Duodenal mucosa (tissue), 2 donors: Measurements from ENCODE around the gene ATF7.
"Not testable (repeated sequence)": the region's sequence is repeated elsewhere in the genome, so short reads cannot be mapped to it uniquely, and the experiment has no call there.

Source experiments
- H3K27ac ChIP-seq: one replicate; pipeline ENCODE4 v1.7.0; 2013; ENCODE audit warnings: low read depth, low read length
- H3K27me3 ChIP-seq, 2 donors: one replicate each; pipeline ENCODE4 v1.7.0; 2013; ENCODE audit warnings: low read length in 2 of 2, control low read depth in 1 of 2; ENCODE audit not compliant: insufficient read depth in 2 of 2, control insufficient read depth in 1 of 2
- H3K36me3 ChIP-seq, 2 donors: one replicate each; pipeline ENCODE4 v1.7.0; 2013; ENCODE audit warnings: low read length in 2 of 2, control low read depth in 1 of 2; ENCODE audit not compliant: insufficient read depth in 2 of 2, control insufficient read depth in 1 of 2
- H3K4me1 ChIP-seq, 2 donors: one replicate each; pipeline ENCODE4 v1.7.0; 2013; ENCODE audit warnings: low read length in 2 of 2, control low read depth in 1 of 2; ENCODE audit not compliant: insufficient read depth in 2 of 2, control insufficient read depth in 1 of 2
- H3K4me3 ChIP-seq, 2 donors: one replicate each; pipeline ENCODE4 v1.7.0; 2013; ENCODE audit warnings: low read length in 2 of 2, low read depth in 1 of 2
- H3K9ac ChIP-seq, 2 donors: one replicate each; pipeline ENCODE4 v1.7.0; 2013; ENCODE audit warnings: low read length in 2 of 2, low read depth in 1 of 2
- H3K9me3 ChIP-seq, 2 donors: one replicate each; pipeline ENCODE4 v1.7.0; 2013; ENCODE audit warnings: low read length in 2 of 2, control low read depth in 1 of 2; ENCODE audit not compliant: control insufficient read depth in 1 of 2

ATF7 gene

GRCh38 chr12:53561590-53561953 lies 64.6 kb downstream of the ATF7 start:
- no peak overlapping the region for H3K27ac ChIP-seq
- peaks cover 9 to 16% of the 10 kb centered on the region in 2 donors for H3K4me1 ChIP-seq
- no peak overlapping the region for H3K4me3 ChIP-seq
- H3K9ac ChIP-seq: no peak overlapping the region
- H3K36me3 ChIP-seq: no peaks in the 10 kb centered on the region
- H3K27me3 ChIP-seq: no peaks in the 10 kb centered on the region
- H3K9me3 ChIP-seq: no peaks in the 10 kb centered on the region

- Histone ChIP-seq H3K4me1 (peaks cover 9 to 13% of the 10 kb centered on the region in 2 donors), H3K9me3 (no peaks in the 10 kb centered on the region), H3K36me3 (no peaks in the 10 kb centered on the region), H3K4me3 (no peak overlapping the region), H3K27me3 (no peaks in the 10 kb centered on the region), H3K27ac (no peak overlapping the region), H3K9ac (no peak overlapping the region)
Measured at GRCh38 chr12:53560912-53561589, 65.1 kb downstream of the ATF7 start.

DNA sequence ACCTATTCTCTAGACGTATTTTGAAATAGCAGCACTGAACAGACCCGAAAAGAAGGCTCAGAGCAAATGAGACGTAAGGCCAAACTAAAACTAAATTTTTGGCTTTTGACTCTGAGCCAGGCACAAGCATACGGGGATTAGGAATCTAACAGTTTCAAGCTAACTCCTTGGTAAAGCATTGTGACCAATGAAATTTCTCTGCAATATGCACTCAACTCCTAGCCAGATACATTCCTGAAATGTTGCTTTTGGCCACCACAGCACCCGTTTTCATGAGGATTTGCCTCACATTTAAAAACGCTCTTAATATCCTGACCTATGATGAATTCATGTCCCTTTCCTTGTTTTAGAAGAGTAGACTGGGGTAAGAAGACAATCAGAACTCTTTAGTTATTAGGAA lies 65.8 kb downstream of the ATF7 start:
- H3K27me3 ChIP-seq: no peaks in the 10 kb centered on the region
- peaks cover 6 to 9% of the 10 kb centered on the region in 2 donors for H3K4me1 ChIP-seq
- H3K27ac ChIP-seq: no peak overlapping the region
- H3K9ac ChIP-seq: no peak overlapping the region
- H3K9me3 ChIP-seq: no peaks in the 10 kb centered on the region
- no peak overlapping the region for H3K4me3 ChIP-seq
- H3K36me3 ChIP-seq: no peaks in the 10 kb centered on the region

GRCh38 chr12:53558631-53559030 lies 67.6 kb downstream of the ATF7 start:
- Histone ChIP-seq H3K27ac (no peak overlapping the region), H3K4me1 (peaks cover 0 to 3% of the 10 kb centered on the region in 2 donors), H3K4me3 (no peak overlapping the region), H3K9me3 (no peaks in the 10 kb centered on the region), H3K9ac (no peak overlapping the region), H3K36me3 (no peaks in the 10 kb centered on the region), H3K27me3 (no peaks in the 10 kb centered on the region)

DNA sequence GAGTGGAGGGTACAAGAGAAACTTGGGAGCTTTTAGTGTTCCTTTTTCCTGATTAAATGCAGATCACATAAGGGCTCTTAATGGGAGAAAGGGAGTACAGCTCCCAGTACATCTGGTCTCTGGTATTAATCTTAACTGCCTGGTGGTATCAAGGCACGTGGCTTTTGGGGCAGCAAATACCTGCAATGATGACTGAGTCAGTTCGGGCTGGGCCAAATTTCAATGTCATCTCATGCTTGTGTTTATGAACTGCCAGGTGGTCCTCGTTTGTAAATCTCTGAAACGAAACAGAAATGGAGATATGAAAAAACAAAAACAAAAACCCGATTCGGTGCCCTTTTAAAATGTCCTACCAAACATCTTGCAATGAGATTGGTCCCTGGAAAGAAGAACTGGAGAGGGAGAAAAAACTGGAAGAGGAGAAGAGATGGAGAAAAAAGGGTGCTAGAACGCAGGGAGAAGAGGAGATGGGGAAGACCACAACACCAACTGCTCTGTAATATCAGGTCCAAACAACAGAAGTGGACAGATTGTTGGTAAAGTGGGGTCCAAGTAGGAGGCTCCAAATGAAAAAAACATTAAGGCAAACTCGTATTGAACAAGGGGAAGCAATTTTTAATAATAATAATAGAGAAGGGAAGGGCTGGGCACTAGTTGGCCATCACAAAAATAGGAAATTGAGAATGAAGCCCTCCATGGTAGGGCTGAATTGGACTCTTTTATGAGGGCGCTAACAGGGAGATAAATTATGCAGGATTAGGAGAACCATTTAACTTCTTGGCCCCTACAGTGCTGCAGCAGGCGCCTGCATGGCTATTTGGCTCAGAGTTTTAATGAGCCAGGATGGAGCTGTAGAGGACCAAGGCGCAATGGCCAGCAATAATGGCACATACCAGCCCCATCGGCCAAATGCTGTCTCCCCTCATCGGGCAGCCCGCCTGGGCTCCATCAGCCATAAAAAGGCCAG lies 73.5 kb downstream of the ATF7 start:
- Histone ChIP-seq H3K9me3 (no peaks in the 10 kb centered on the region), H3K9ac (no peak overlapping the region), H3K4me1 (no peaks in the 10 kb centered on the region), H3K27me3 (no peaks in the 10 kb centered on the region), H3K27ac (no peak overlapping the region), H3K36me3 (peaks cover 21 to 27% of the 10 kb centered on the region in 2 donors), H3K4me3 (no peak overlapping the region)

DNA sequence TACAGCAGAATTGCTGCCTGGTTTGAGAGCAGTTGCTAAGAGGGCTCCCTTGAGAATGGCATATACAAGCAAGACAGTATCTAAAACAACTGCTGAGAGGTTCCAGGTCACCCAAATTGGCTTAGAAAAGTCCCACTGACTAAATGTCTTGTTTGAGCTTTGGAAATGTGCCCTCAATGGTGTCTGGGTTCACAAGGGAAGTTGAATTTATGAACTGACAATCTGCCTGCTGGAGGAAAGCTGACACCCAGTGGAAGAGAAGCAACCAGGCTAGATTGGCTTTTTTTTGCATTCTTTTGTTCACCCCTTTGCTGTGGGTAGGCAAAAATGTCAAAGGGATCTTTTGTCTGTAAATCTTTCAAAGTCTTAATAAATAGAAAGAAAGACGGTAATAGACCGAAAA lies 74.3 kb downstream of the ATF7 start:
- no peaks in the 10 kb centered on the region for H3K27me3 ChIP-seq
- no peak overlapping the region for H3K4me3 ChIP-seq
- no peak overlapping the region for H3K27ac ChIP-seq
- H3K9ac ChIP-seq: no peak overlapping the region
- H3K4me1 ChIP-seq: no peaks in the 10 kb centered on the region
- peaks cover 21 to 29% of the 10 kb centered on the region in 2 donors for H3K36me3 ChIP-seq
- no peaks in the 10 kb centered on the region for H3K9me3 ChIP-seq

- Histone ChIP-seq H3K9ac (no peak overlapping the region), H3K27ac (no peak overlapping the region), H3K36me3 (peaks cover 21 to 29% of the 10 kb centered on the region in 2 donors), H3K27me3 (no peaks in the 10 kb centered on the region), H3K4me3 (no peak overlapping the region), H3K4me1 (no peaks in the 10 kb centered on the region), H3K9me3 (no peaks in the 10 kb centered on the region)
Measured at GRCh38 chr12:53550595-53550994, 75.6 kb downstream of the ATF7 start.

- H3K36me3 ChIP-seq: peaks cover 21 to 29% of the 10 kb centered on the region in 2 donors
- not testable (repeated sequence) for H3K27ac ChIP-seq, H3K27me3 ChIP-seq, H3K9me3 ChIP-seq, H3K4me3 ChIP-seq, H3K4me1 ChIP-seq, H3K9ac ChIP-seq
Measured at GRCh38 chr12:53550131-53550530, 76.1 kb downstream of the ATF7 start.

GRCh38 chr12:53548354-53548753 lies 77.8 kb downstream of the ATF7 start:
- not testable (repeated sequence) for H3K27ac ChIP-seq, H3K4me1 ChIP-seq, H3K9ac ChIP-seq, H3K9me3 ChIP-seq, H3K4me3 ChIP-seq, H3K27me3 ChIP-seq
- peaks cover 21 to 29% of the 10 kb centered on the region in 2 donors for H3K36me3 ChIP-seq

- peak overlapping the region in 1 of 2 donors; percentile 13 for H3K9ac ChIP-seq
- peaks cover 0 to 11% of the 10 kb centered on the region in 2 donors for H3K4me1 ChIP-seq
- H3K36me3 ChIP-seq: peaks cover 7 to 18% of the 10 kb centered on the region in 2 donors
- no peak overlapping the region for H3K27ac ChIP-seq
- no peak overlapping the region for H3K4me3 ChIP-seq
- no peaks in the 10 kb centered on the region for H3K27me3 ChIP-seq
- H3K9me3 ChIP-seq: no peaks in the 10 kb centered on the region
Measured at GRCh38 chr12:53543539-53543938, 82.6 kb downstream of the ATF7 start.
